SK-N-SH treated with all-trans-retinoic acid at 6 μM for 48 hours (cell line): ENCODE data around the gene ATP2B3.

Source experiments
- ATAC-seq: fragments of 200-7000 bp; cut with Tn5 transposase; 3 replicates; pipeline ENCODE4 v1.9.1; 2020; ENCODE audit warnings: mild to moderate bottlenecking, moderate library complexity
- ARNTL ChIP-seq: fragments of 450-650 bp; formaldehyde crosslinking; IDR thresholded peaks from 2 replicates; pipeline ENCODE4 v1.5.0; 2020; ENCODE audit warnings: low read depth, mild to moderate bottlenecking, moderate library complexity, borderline replicate concordance
- BACH2 ChIP-seq: fragments of 250-450 bp; sonication (Bioruptor Pico); IDR thresholded peaks from 2 replicates; pipeline ENCODE4 v1.9.0; 2021; ENCODE audit warnings: mild to moderate bottlenecking, borderline replicate concordance
- CSDC2 ChIP-seq: fragments of 250-450 bp; sonication (Bioruptor Pico); IDR thresholded peaks from 2 replicates; pipeline ENCODE4 v1.5.0; 2020; ENCODE audit warnings: mild to moderate bottlenecking, moderate library complexity
- ESRRG ChIP-seq: fragments of 250-450 bp; sonication (Bioruptor Pico); IDR thresholded peaks from 2 replicates; pipeline ENCODE4 v1.6.1; 2021; ENCODE audit warnings: mild to moderate bottlenecking
- GLIS3 ChIP-seq: fragments of 250-450 bp; sonication (Bioruptor Pico); IDR thresholded peaks from 2 replicates; pipeline ENCODE4 v1.5.0; 2020; ENCODE audit warnings: mild to moderate bottlenecking, moderate library complexity
- OSR1 ChIP-seq: fragments of 250-450 bp; sonication (Bioruptor Pico); IDR thresholded peaks from 2 replicates; pipeline ENCODE4 v1.8.0; 2022; ENCODE audit warnings: moderate library complexity, mild to moderate bottlenecking, inconsistent platforms
- PATZ1 ChIP-seq: fragments of 250-450 bp; sonication (Bioruptor Pico); IDR thresholded peaks from 2 replicates; pipeline ENCODE4 v1.8.0; 2020; ENCODE audit warnings: mild to moderate bottlenecking, moderate library complexity, borderline replicate concordance
- PPARA ChIP-seq: fragments of 250-450 bp; sonication (Bioruptor Pico); IDR thresholded peaks from 2 replicates; pipeline ENCODE4 v1.5.0; 2020; ENCODE audit warnings: mild to moderate bottlenecking, borderline replicate concordance
- RARB ChIP-seq: fragments of 250-450 bp; sonication (Bioruptor Pico); IDR thresholded peaks from 2 replicates; pipeline ENCODE4 v1.8.0; 2021; ENCODE audit warnings: mild to moderate bottlenecking, moderate library complexity
- TCF4 ChIP-seq: fragments of 250-450 bp; sonication (Bioruptor Pico); IDR thresholded peaks from 2 replicates; pipeline ENCODE4 v1.8.0; 2021; ENCODE audit warnings: mild to moderate bottlenecking, moderate library complexity, borderline replicate concordance
- TOX ChIP-seq: fragments of 250-450 bp; sonication (Bioruptor Pico); IDR thresholded peaks from 2 replicates; pipeline ENCODE4 v1.8.0; 2021; ENCODE audit warnings: mild to moderate bottlenecking, moderate library complexity, borderline replicate concordance
- ZC3H10 ChIP-seq: fragments of 250-450 bp; sonication (Bioruptor Pico); IDR thresholded peaks from 2 replicates; pipeline ENCODE4 v1.5.1; 2021; ENCODE audit warnings: mild to moderate bottlenecking, moderate library complexity
- ZFP30 ChIP-seq: fragments of 450-650 bp; formaldehyde crosslinking; IDR thresholded peaks from 2 replicates; pipeline ENCODE4 v1.5.0; 2022; ENCODE audit warnings: mild to moderate bottlenecking, moderate library complexity
- ZNF565 ChIP-seq: fragments of 450-650 bp; formaldehyde crosslinking; conservative IDR thresholded peaks from 2 replicates; pipeline ENCODE4 v1.5.0; 2020; ENCODE audit warnings: low read depth, mild to moderate bottlenecking, moderate library complexity
- ZNF70 ChIP-seq: fragments of 450-650 bp; formaldehyde crosslinking; IDR thresholded peaks from 2 replicates; pipeline ENCODE4 v1.5.0; 2020; ENCODE audit warnings: mild to moderate bottlenecking, moderate library complexity
- ZNF8 ChIP-seq: fragments of 450-650 bp; formaldehyde crosslinking; IDR thresholded peaks from 2 replicates; pipeline ENCODE4 v1.5.0; 2020; ENCODE audit warnings: mild to moderate bottlenecking, moderate library complexity
- TF ChIP-seq, protein P1 (sequence below): fragments of 250-450 bp; sonication (Bioruptor Pico); IDR thresholded peaks from 2 replicates; pipeline ENCODE4 v1.5.1; 2021; ENCODE audit warnings: mild to moderate bottlenecking, moderate library complexity
- TF ChIP-seq, protein P2 (sequence below): fragments of 250-450 bp; sonication (Bioruptor Pico); IDR thresholded peaks from 2 replicates; pipeline ENCODE4 v1.5.0; 2020; ENCODE audit warnings: mild to moderate bottlenecking, moderate library complexity

The ATP2B3 gene

GRCh38 chrX:153512501-153512893 lies 4.9 kb upstream of the ATP2B3 start (continued):
- no peak for TF ChIP-seq PATZ1 (CRISPR knock-in tag)

GRCh38 chrX:153513265-153513664 lies 4.2 kb upstream of the ATP2B3 start:
- ATAC-seq, result no peak
- TF ChIP-seq ZC3H10 (CRISPR knock-in tag) (no peak), ESRRG (CRISPR knock-in tag) (no peak), PPARA (CRISPR knock-in tag) (no peak)

DNA sequence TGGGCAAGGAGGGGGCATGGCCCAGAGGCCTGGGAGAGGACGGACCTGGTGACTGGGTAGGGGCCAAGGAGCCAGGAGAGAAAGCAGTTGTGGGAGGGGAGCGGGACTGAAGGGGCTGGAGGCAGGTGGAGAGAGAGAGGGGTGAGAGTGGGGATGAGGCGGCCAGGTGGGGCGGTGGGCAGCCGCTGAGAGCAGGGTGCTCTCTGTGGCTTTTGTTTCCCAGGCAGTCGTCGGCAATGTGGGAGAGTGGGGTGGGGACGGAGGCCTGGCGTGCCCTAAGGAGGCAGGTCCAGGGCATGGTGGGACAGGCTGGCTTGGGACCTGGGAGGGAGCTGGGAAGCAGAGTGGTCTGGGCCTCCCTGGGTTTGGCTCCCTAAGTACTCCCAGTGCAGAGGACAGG lies 3.2 kb upstream of the ATP2B3 start:
- ATAC-seq, result no peak
- no peak for TF ChIP-seq RARB (CRISPR knock-in tag)
- TF ChIP-seq BACH2 (CRISPR knock-in tag), result no peak
- TF ChIP-seq, protein P1, sequence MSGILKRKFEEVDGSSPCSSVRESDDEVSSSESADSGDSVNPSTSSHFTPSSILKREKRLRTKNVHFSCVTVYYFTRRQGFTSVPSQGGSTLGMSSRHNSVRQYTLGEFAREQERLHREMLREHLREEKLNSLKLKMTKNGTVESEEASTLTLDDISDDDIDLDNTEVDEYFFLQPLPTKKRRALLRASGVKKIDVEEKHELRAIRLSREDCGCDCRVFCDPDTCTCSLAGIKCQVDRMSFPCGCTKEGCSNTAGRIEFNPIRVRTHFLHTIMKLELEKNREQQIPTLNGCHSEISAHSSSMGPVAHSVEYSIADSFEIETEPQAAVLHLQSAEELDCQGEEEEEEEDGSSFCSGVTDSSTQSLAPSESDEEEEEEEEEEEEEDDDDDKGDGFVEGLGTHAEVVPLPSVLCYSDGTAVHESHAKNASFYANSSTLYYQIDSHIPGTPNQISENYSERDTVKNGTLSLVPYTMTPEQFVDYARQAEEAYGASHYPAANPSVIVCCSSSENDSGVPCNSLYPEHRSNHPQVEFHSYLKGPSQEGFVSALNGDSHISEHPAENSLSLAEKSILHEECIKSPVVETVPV (CRISPR knock-in tag), result no peak
- no peak for TF ChIP-seq ZC3H10 (CRISPR knock-in tag)
- no peak for TF ChIP-seq ZNF8
- TF ChIP-seq ESRRG (CRISPR knock-in tag), result no peak
- TF ChIP-seq, protein P2, sequence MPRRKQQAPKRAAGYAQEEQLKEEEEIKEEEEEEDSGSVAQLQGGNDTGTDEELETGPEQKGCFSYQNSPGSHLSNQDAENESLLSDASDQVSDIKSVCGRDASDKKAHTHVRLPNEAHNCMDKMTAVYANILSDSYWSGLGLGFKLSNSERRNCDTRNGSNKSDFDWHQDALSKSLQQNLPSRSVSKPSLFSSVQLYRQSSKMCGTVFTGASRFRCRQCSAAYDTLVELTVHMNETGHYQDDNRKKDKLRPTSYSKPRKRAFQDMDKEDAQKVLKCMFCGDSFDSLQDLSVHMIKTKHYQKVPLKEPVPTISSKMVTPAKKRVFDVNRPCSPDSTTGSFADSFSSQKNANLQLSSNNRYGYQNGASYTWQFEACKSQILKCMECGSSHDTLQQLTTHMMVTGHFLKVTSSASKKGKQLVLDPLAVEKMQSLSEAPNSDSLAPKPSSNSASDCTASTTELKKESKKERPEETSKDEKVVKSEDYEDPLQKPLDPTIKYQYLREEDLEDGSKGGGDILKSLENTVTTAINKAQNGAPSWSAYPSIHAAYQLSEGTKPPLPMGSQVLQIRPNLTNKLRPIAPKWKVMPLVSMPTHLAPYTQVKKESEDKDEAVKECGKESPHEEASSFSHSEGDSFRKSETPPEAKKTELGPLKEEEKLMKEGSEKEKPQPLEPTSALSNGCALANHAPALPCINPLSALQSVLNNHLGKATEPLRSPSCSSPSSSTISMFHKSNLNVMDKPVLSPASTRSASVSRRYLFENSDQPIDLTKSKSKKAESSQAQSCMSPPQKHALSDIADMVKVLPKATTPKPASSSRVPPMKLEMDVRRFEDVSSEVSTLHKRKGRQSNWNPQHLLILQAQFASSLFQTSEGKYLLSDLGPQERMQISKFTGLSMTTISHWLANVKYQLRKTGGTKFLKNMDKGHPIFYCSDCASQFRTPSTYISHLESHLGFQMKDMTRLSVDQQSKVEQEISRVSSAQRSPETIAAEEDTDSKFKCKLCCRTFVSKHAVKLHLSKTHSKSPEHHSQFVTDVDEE (CRISPR knock-in tag), result no peak
- TF ChIP-seq ARNTL (CRISPR knock-in tag), result no peak
- TF ChIP-seq, all 23 proteins: peak for 0

- no peak for TF ChIP-seq BACH2 (CRISPR knock-in tag)
- TF ChIP-seq ZNF8, result no peak
- no peak for TF ChIP-seq GLIS3 (CRISPR knock-in tag)
- no peak for TF ChIP-seq ARNTL (CRISPR knock-in tag)
- TF ChIP-seq TCF4 (CRISPR knock-in tag), result no peak
- TF ChIP-seq, protein P2 (CRISPR knock-in tag), result no peak
- no peak for TF ChIP-seq PATZ1 (CRISPR knock-in tag)
- TF ChIP-seq RARB (CRISPR knock-in tag), result no peak
- no peak for TF ChIP-seq CSDC2 (CRISPR knock-in tag)
- no peak for ATAC-seq
Measured at GRCh38 chrX:153515435-153515834, 2.0 kb upstream of the ATP2B3 start.

GRCh38 chrX:153516073-153516472 lies 1.4 kb upstream of the ATP2B3 start:
- no peak for ATAC-seq
- TF ChIP-seq ZNF565 (CRISPR knock-in tag) (no peak), TOX (no peak), ZNF8 (no peak), OSR1 (no peak), TCF4 (CRISPR knock-in tag) (no peak), ZNF70 (CRISPR knock-in tag) (no peak), RARB (CRISPR knock-in tag) (no peak), CSDC2 (CRISPR knock-in tag) (no peak), GLIS3 (CRISPR knock-in tag) (no peak), ZC3H10 (CRISPR knock-in tag) (no peak), ZFP30 (CRISPR knock-in tag) (no peak)
